ENCODE data around the gene TACR1. TPM values are rescaled to one million over a fixed set of nuclear protein-coding genes. Genes with fewer than 3 reads are reported as not detected.
A peak's percentile ranks its signal among the peaks of the same experiment; 100 is the strongest.

The TACR1 gene
- total and polyA plus RNA-seq, 2 of the 13 experiments (the other 11 are each of a cell fraction or from before 2014, with no cell fraction given), result not detected

- TF ChIP-seq HNF4G (IDR thresholded peaks at IDR 0.05; ENCODE audit: borderline replicate concordance, low read depth, low read length), result peak; percentile 85
- TF ChIP-seq HNF4G (CRISPR knock-in tag; IDR thresholded peaks at IDR 0.05; ENCODE audit: borderline replicate concordance, low read depth), result no peak
- TF ChIP-seq DMAP1 (CRISPR knock-in tag; IDR thresholded peaks at IDR 0.05), result no peak
- TF ChIP-seq POLR2A (IDR thresholded peaks at IDR 0.05; ENCODE audit: insufficient read depth in 1 of 2, low read depth in 2 of 2, low read length in 2 of 2), result no peak
- TF ChIP-seq ZNF773 (CRISPR knock-in tag; IDR thresholded peaks at IDR 0.05; ENCODE audit: borderline replicate concordance), result no peak
- no peak for TF ChIP-seq ZUFSP (CRISPR knock-in tag; IDR thresholded peaks at IDR 0.05; ENCODE audit: borderline replicate concordance)
- TF ChIP-seq KDM5A (IDR thresholded peaks at IDR 0.05; ENCODE audit: borderline replicate concordance, low read length), result no peak
- no peak for TF ChIP-seq ZNF207 (IDR thresholded peaks at IDR 0.05; ENCODE audit: borderline replicate concordance)
- no peak for TF ChIP-seq ZNF839 (CRISPR knock-in tag; IDR thresholded peaks at IDR 0.05; ENCODE audit: borderline replicate concordance)
- TF ChIP-seq ZNF367 (CRISPR knock-in tag; IDR thresholded peaks at IDR 0.05; ENCODE audit: borderline replicate concordance), result no peak
- TF ChIP-seq TRIM24 (CRISPR knock-in tag; IDR thresholded peaks at IDR 0.05), result peak; percentile 81
- TF ChIP-seq ARID3A (IDR thresholded peaks at IDR 0.05; ENCODE audit: low read depth, low read length), result no peak
- TF ChIP-seq ZNF17 (CRISPR knock-in tag; IDR thresholded peaks at IDR 0.05), result no peak
- TF ChIP-seq ZBTB44 (CRISPR knock-in tag; IDR thresholded peaks at IDR 0.05), result no peak
- no peak for TF ChIP-seq ZNF513 (CRISPR knock-in tag; conservative IDR thresholded peaks at IDR 0.05)
- TF ChIP-seq ZNF263 (CRISPR knock-in tag; IDR thresholded peaks at IDR 0.05), result 0 out of 2 replicates have a peak, but pooled peaks have one; percentile 47
- TF ChIP-seq ZNF3 (CRISPR knock-in tag; IDR thresholded peaks at IDR 0.05), result no peak
- TF ChIP-seq SP2 (CRISPR knock-in tag; IDR thresholded peaks at IDR 0.05), result no peak
- TF ChIP-seq ZNF639 (CRISPR knock-in tag; conservative IDR thresholded peaks at IDR 0.05), result 0 out of 2 replicates have a peak, but pooled peaks have one; percentile 70
- no peak for TF ChIP-seq RFX3 (CRISPR knock-in tag; IDR thresholded peaks at IDR 0.05)
- TF ChIP-seq ASH2L (IDR thresholded peaks at IDR 0.05; ENCODE audit: insufficient read length, low read depth, low read length), result no peak
- 0 out of 2 replicates have a peak, but pooled peaks have one; percentile 65 for TF ChIP-seq ZNF256 (CRISPR knock-in tag; conservative IDR thresholded peaks at IDR 0.05)
- no peak for TF ChIP-seq ZNF790 (CRISPR knock-in tag; IDR thresholded peaks at IDR 0.05; ENCODE audit: borderline replicate concordance)
These were observed 46.1 kb downstream of the TACR1 start (continued) for GRCh38 chr2:75153221-75153620.
